Myometrial cell (primary cell): Measurements from ENCODE around the gene DNAAF3. TPM values are rescaled to one million over a fixed set of nuclear protein-coding genes. Genes with fewer than 3 reads are reported as not detected.

Experiments
- total RNA-seq: library from RNA; depleted of rRNA; stranded (reverse); fragments of >200 nt; gene quantifications from 2 replicates; pipeline ENCODE4 v1.2.3, GENCODE V29; 2015

The DNAAF3 gene
- 0.71 TPM in 1 of 2 replicates, not detected in the other for total RNA-seq

DNA sequence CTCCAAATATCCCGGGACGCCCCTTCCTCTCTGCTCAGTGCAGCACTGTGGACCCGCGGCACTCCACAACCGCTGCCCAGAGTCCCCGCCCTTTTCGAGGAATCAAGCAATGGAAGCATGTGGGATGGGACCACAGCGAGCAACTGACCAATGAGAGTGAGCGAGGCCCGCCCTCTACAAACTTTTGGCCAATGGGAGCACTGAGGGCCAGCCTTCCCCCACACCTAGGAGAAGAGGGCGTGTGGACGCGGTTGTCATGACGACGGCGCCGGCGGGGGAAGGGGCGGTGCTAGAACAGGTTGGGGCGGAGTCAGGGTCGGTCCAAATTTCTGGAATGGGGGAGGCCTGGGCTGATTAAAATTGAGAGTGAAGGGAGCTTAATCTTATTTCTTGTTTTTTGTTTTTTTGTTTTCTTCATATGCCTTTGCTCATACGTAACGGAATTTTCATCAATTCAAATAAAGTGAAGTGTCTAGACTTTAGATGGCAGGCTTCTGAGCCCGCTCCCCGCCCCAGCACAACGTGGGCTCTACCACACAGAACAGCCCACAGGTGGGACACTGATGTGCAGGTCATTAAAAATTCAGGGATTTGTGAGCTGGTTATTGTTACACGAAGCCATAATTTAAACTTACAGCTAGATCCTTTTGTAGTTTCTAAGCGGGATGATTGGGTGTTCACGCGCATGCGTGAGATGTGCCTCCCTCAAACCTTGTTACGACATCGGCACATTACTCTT is at the start of gene DNAAF3:
Gene DNAAF3 (minus strand): TSS at position 84 of the 739 bp plus-strand sequence. CDS start 200 bp downstream, outside the sequence.

DNA sequence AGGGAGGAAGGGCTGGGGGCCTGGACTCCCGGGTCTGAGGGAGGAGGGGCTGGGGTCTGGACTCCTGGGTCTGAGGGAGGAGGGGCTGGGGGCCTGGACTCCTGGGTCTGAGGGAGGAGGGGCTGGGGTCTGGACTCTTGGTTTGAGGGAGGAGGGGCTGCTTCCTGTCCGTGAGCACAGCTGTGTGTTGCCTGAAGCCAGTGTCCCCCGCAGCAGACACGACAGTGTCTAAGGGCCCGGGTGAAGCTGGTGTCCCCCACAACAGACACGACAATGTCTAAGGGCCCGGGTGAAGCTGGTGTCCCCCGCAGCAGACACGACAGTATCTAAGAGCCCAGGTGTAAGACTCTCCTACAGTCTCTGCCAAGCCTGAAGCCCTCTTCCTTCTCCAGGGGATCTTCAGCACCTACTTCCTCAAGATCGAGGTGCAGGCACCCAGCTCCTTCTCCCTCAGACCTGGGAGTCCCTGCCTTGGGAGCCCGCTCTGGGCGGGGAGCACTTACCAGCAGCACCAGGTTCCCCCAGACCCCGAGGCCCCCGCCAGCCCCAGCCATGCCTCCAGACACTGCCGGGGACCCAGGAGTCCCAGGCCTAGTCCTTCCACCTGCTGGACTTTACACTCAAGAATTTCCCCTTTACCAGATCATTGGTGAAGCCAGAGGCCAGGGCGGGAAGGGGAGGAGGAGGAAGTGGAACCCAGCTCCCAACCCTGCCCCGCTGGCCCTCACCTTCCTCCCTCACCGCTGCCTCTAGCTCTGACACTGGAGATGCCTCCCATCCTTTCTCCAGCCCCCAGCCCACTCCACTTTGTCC is 42.7 kb upstream of the DNAAF3 start, which contains the start of gene PTPRH:
Gene PTPRH (minus strand): TSS at position 622 of the 813 bp plus-strand sequence. CDS start 68 bp downstream, at position 554.

DNA sequence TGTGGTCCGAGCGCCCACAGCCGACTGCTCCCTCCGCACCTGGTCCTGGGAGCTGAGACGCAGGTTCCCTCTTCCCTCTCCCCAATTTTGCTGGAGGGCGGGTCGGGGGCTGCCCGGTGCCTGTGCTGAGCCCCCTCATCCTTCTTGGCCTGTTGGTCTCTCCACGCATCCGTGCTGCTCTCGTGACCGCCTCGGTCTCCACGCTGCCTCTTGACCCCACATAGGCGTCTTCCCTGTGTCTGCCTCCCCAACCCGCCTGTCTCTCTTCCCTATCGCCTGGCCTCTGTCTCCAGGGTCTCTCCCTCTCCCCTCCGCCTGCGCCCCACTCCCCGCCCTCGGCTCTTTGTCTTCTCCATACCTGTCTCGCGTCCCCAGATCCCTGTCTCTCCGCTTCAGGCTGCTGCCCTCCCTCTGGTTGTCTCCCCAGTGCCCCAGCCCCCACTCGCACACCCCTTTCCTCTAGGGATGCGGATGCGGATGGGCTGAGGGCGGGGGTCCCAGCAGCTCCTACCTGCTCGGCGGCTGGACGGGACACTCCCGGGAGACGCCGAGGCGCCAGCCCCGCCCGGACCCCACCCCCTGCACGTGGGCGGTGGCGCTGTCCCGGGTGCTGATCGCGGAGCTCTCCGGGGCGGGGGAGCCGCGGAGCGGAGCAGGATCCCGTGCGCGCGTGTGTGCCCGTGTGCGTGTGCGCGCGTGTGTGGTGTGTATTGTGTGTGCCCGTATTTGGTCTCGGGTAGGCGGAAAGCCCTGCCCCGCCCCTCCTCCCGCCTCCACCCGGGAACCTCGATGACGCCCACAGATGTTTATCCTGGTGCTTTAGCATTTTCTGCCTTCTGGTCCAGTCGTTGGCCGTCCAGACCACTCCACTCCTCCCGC is 13.4 kb upstream of the DNAAF3 start, which contains the start of gene SYT5:
Gene SYT5 (minus strand): TSS at position 684 of the 879 bp plus-strand sequence. CDS start 1,248 bp downstream, outside the sequence.

DNA sequence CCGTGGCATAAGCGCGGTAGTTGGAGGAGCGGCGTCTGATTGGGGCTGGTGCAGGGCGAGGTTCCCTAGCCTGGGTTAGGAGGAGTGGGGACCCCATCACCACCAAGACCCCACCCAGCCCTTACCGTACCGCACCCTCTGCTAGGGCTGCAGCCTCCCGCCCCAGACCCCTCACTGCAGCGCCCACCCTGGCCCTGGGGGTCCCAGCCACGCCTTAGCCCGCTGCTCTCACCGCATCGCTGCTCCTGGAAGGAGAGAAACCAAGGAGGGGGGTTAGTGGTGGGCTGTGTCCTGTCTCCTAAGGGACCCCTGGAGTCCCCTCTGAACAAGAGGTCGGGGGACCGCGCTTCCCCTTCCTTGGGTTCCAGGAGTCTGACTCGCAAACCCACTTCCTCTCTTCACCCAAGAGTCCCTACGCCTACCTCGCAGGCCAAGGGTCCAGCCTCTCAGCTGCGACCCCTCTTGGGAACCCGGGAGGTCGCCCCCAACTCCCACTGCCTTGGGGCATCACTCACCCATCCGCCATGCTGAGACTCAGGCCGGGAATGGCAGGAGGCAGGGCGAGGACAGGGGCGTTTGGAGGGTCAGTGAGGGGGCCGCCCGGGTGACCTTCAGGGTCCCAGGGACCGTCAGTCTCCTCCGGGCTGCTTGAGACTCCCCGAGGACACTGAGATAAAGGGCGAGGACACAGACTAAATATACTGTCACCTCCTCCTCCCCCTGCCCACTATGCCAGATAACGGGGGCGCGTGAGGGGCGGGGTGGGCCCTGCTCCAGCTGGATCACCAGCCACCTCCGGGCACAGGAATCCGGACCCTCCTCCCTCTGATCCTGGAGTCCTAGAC is 9.1 kb downstream of the DNAAF3 start, which contains the start of gene TNNI3:
Gene TNNI3 (minus strand): TSS at position 669 of the 845 bp plus-strand sequence. CDS start 143 bp downstream, at position 526.

GRCh38 chr19:55149078-55150003 is 17.1 kb downstream of the DNAAF3 start, which contains the start of gene TNNT1:
Gene TNNT1 (minus strand): TSS chr19:55149206. CDS start chr19:55147157, 2,049 bp downstream.

DNA sequence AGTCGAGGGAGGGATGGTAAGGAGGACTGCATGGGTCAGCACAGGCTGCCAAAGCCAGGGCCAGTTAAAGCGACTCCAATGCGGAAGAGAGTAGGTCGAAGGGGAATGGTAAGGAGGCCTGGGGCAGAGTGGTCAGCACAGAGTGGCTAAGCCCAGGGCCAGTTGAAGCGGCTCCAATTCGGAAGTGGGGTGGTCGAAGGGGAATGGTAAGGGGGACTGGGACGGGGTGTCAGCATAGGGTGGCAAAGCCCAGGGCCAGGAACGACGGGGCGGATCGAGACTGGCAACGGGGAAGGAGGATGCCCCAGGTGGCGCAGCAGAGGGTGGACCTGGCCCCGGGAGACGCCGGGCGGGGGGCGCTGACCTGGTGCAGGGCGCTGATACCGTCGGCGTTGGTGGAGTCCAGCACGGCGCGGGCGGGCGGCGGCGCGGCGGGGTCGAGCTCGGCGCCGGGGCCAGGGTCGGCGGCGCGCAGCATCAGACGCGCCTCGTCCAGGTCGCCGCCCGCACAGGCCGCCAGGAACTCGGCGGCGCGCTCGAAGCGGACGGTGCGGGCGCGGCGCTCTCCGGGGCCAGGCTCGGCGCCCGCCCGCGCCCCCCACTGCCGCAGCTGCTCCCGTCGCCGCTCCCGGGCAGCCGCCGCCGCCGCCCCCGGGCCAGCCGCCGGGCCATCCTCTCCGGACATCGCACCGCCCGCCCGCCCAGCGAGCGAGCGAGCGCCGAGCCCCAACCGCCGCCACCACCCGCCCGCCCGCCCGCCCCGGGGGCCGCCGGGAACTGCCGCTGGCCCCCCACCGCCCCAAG is 49.4 kb downstream of the DNAAF3 start, which contains the start of gene PPP1R12C:
Gene PPP1R12C (minus strand): TSS at position 779 of the 804 bp plus-strand sequence. CDS start 94 bp downstream, at position 685.

Other genes starting within 250 kb of the DNAAF3 start
- gene NLRP7, start 219.1 kb downstream of the DNAAF3 start, total RNA-seq, result not detected in 2 replicates
- gene NLRP2, start 200.2 kb downstream of the DNAAF3 start, total RNA-seq, result not detected in 2 replicates
- not detected in 2 replicates for gene GP6, start 128.3 kb downstream of the DNAAF3 start, total RNA-seq
- 11.0 and 13.8 TPM in 2 replicates for gene RDH13, start 103.5 kb downstream of the DNAAF3 start, total RNA-seq
- 1.2 and 12.1 TPM in 2 replicates for gene EPS8L1, start 90.7 kb downstream of the DNAAF3 start, total RNA-seq
- 51.2 and 74.1 TPM in 2 replicates for gene PPP1R12C, start 49.0 kb downstream of the DNAAF3 start, total RNA-seq
- gene TNNT1, start 17.4 kb downstream of the DNAAF3 start, total RNA-seq, result 6.2 and 6.3 TPM in 2 replicates
- gene TNNI3, start 8.9 kb downstream of the DNAAF3 start, total RNA-seq, result not detected in 2 replicates
- 0.29 TPM in 1 of 2 replicates, not detected in the other for gene SYT5, start 13.7 kb upstream of the DNAAF3 start, total RNA-seq
- gene PTPRH, start 42.9 kb upstream of the DNAAF3 start, total RNA-seq, result 6.9 and 14.5 TPM in 2 replicates
- 0.86 and 1.8 TPM in 2 replicates for gene TMEM86B, start 62.1 kb upstream of the DNAAF3 start, total RNA-seq
- 31.7 and 45.6 TPM in 2 replicates for gene PPP6R1, start 92.4 kb upstream of the DNAAF3 start, total RNA-seq
- gene HSPBP1, start 113.5 kb upstream of the DNAAF3 start, total RNA-seq, result 70.7 and 106 TPM in 2 replicates
- 4.3 and 9.0 TPM in 2 replicates for gene BRSK1, start 117.4 kb upstream of the DNAAF3 start, total RNA-seq
- not detected in 2 replicates for gene TMEM150B, start 158.7 kb upstream of the DNAAF3 start, total RNA-seq
- gene KMT5C, start 173.3 kb upstream of the DNAAF3 start, total RNA-seq, result 6.9 and 11.0 TPM in 2 replicates
- under 0.01 TPM in 1 of 2 replicates, not detected in the other for gene COX6B2, start 188.1 kb upstream of the DNAAF3 start, total RNA-seq
- gene GARIN5B, start 196.6 kb upstream of the DNAAF3 start, total RNA-seq, result not detected in 2 replicates
- 1.8 and 4.3 TPM in 2 replicates for gene IL11, start 203.8 kb upstream of the DNAAF3 start, total RNA-seq
- gene TMEM190, start 210.2 kb upstream of the DNAAF3 start, total RNA-seq, result not detected in 2 replicates
- gene TMEM238, start 217.7 kb upstream of the DNAAF3 start, total RNA-seq, result not detected in 2 replicates
- gene RPL28, start 219.3 kb upstream of the DNAAF3 start, total RNA-seq, result 437 and 447 TPM in 2 replicates
- 121 and 166 TPM in 2 replicates for gene UBE2S, start 241.2 kb upstream of the DNAAF3 start, total RNA-seq